A673 (cell line): Measurements from ENCODE around the gene MKS1. TPM values are rescaled to one million over a fixed set of nuclear protein-coding genes. Genes with fewer than 3 reads are reported as not detected.

Experiments used
- BruUV-seq: library from RNA; stranded (reverse); fragments of 400-500 nt; replicated peaks from 2 replicates; lab custom pipeline; 2021; lab: Mats Ljungman, UMichigan
- CTCF ChIA-PET: fragments of 300-600 bp; sonication (Branson Sonifier 250); formaldehyde crosslinking; loops from one replicate; lab custom pipeline; 2022; ENCODE audit warnings: antibody characterized with exemption; lab: Charles Lee
- POLR2A ChIA-PET: fragments of 300-600 bp; sonication (Branson Sonifier 250); formaldehyde crosslinking; loops from one replicate; lab custom pipeline; 2022; ENCODE audit warnings: antibody characterized with exemption; ENCODE audit not compliant: low non-redundant PET; lab: Charles Lee
- DNase-seq: peaks from one replicate; pipeline ENCODE4 v3.0.0-alpha.2; 2015; ENCODE audit warnings: low spot score
- H3K27ac ChIP-seq: fragments of 200-600 bp; sonication (generic); 2 replicates; pipeline ENCODE4 v1.5.1; 2016; ENCODE audit warnings: mixed run types, low read depth, mild to moderate bottlenecking, mixed read lengths, antibody characterized with exemption, low read length; ENCODE audit not compliant: poor library complexity, severe bottlenecking
- H3K27me3 ChIP-seq: fragments of 200-600 bp; sonication (generic); replicated peaks from 2 replicates; pipeline ENCODE4 v1.6.1; 2017; ENCODE audit warnings: mixed run types, low read depth, mild to moderate bottlenecking, mixed read lengths, antibody characterized with exemption, low read length; ENCODE audit not compliant: insufficient read depth, poor library complexity
- H3K36me3 ChIP-seq: fragments of 200-600 bp; sonication (generic); 2 replicates; pipeline ENCODE4 v1.6.1; 2016; ENCODE audit warnings: mixed run types, mild to moderate bottlenecking, mixed read lengths, antibody characterized with exemption, low read length; ENCODE audit not compliant: insufficient read depth, poor library complexity, severe bottlenecking
- H3K4me1 ChIP-seq: fragments of 200-600 bp; sonication (generic); 2 replicates; pipeline ENCODE4 v1.6.1; 2017; ENCODE audit warnings: mixed run types, mild to moderate bottlenecking, mixed read lengths, antibody characterized with exemption, low read length; ENCODE audit not compliant: insufficient read depth, poor library complexity, severe bottlenecking
- H3K4me3 ChIP-seq: fragments of 200-600 bp; sonication (generic); 2 replicates; pipeline ENCODE4 v1.5.1; 2016; ENCODE audit warnings: low read depth, mixed run types, mild to moderate bottlenecking, mixed read lengths, low read length; ENCODE audit not compliant: poor library complexity, severe bottlenecking
- H3K9me3 ChIP-seq: fragments of 200-600 bp; sonication (generic); 2 replicates; pipeline ENCODE4 v1.6.1; 2016; ENCODE audit warnings: mixed run types, low read depth, mild to moderate bottlenecking, mixed read lengths, antibody characterized with exemption, low read length; ENCODE audit not compliant: poor library complexity, severe bottlenecking
- EZH2 ChIP-seq: fragments of 200-600 bp; sonication (generic); IDR thresholded peaks from 2 replicates; pipeline ENCODE4 v1.6.1; 2017; ENCODE audit warnings: borderline replicate concordance, low read depth, mild to moderate bottlenecking, mixed read lengths, antibody characterized with exemption, low read length; ENCODE audit not compliant: poor library complexity, severe bottlenecking
- intact Hi-C: fragments of 100-400 bp; cut with micrococcal nuclease; formaldehyde crosslinking; loops from one replicate; pipeline ENCODE4 v1.10.0; 2022; ENCODE audit not compliant: unreplicated experiment
- total RNA-seq: library from RNA; stranded (reverse); gene quantifications from 2 replicates; pipeline ENCODE4 v1.2.3, GENCODE V29; 2021
- TF ChIP-seq, protein P1 (sequence below): fragments of 300-800, 200-600 bp; sonication (generic); conservative IDR thresholded peaks from 2 replicates; pipeline ENCODE4 v1.5.1; 2017; ENCODE audit warnings: low read depth, mild to moderate bottlenecking, antibody characterized with exemption, low read length, moderate library complexity, mixed read lengths

Gene MKS1
- total RNA-seq, 1 experiment from 2014 or later: 28.1 TPM

DNA sequence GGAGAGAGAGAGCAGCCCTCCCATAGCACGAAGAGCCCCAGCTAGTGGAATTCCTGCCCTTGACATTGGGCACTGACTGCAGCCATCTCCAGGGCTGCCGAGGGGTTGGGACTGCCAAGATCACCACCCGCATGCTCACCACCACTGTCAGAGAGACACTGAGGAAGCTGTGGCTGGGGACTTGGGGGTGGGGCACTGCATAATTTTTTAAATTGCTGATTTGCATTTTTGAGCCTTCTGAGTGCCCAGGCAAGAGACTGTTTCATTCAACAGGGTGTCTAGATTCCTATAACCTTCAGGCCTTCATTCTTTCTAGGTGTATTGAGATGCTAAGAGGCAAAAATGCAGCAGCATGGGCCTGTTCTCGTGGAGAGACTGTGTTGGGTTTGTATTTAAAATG, 35.5 kb downstream of the MKS1 start:
- H3K4me3 ChIP-seq: no peak overlapping the region
- H3K9me3 ChIP-seq: no peaks in the 10 kb centered on the region
- H3K27ac ChIP-seq: no peak overlapping the region
- no peak for DNase-seq
- TF ChIP-seq EZH2: no peak
- TF ChIP-seq, protein P1, sequence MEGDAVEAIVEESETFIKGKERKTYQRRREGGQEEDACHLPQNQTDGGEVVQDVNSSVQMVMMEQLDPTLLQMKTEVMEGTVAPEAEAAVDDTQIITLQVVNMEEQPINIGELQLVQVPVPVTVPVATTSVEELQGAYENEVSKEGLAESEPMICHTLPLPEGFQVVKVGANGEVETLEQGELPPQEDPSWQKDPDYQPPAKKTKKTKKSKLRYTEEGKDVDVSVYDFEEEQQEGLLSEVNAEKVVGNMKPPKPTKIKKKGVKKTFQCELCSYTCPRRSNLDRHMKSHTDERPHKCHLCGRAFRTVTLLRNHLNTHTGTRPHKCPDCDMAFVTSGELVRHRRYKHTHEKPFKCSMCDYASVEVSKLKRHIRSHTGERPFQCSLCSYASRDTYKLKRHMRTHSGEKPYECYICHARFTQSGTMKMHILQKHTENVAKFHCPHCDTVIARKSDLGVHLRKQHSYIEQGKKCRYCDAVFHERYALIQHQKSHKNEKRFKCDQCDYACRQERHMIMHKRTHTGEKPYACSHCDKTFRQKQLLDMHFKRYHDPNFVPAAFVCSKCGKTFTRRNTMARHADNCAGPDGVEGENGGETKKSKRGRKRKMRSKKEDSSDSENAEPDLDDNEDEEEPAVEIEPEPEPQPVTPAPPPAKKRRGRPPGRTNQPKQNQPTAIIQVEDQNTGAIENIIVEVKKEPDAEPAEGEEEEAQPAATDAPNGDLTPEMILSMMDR: no peak
- no TSS peak for BruUV-seq
- no peaks in the 10 kb centered on the region for H3K36me3 ChIP-seq
- peaks cover 4% of the 10 kb centered on the region for H3K27me3 ChIP-seq
- POLR2A ChIA-PET: no interaction called here
- intact Hi-C loops: no loop called here
- H3K4me1 ChIP-seq: no peaks in the 10 kb centered on the region
- CTCF ChIA-PET: no interaction called here

GRCh38 chr17:58181796-58182195, 37.3 kb downstream of the MKS1 start:
- H3K4me3 ChIP-seq: no peak overlapping the region
- no peak for DNase-seq

DNA sequence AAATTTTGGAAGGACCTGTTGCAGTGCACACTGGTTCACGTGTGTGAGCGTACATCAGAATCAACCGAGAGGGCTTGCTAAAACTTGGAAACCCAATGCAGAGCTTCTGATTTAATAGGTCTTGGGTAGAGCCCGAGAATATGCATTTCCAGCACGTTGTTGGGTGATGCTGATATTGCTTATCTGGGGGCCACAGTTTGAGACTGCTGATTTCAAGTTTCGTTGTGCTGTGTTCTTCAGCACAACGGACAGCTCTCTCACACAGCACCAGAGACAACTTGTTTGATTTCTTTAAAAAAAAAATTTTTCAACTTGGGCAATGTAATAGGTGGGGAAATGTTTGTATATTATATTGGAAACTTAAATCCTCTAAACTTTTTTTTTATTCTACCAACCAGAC, 42.9 kb downstream of the MKS1 start:
- Histone ChIP-seq H3K27me3 (peaks cover 47% of the 10 kb centered on the region), H3K4me3 (no peak overlapping the region), H3K4me1 (no peaks in the 10 kb centered on the region), H3K9me3 (no peaks in the 10 kb centered on the region), H3K27ac (no peak overlapping the region), H3K36me3 (no peaks in the 10 kb centered on the region)
- ChIA-PET CTCF (interaction anchor here (1.6 kb wide), 1 partner anchor 24 kb away, joined by 3 read pairs; no protein-coding TSS in a partner anchor), POLR2A (interaction anchor here (0.7 kb wide), 1 partner anchor 13 kb away, joined by 4 read pairs; no protein-coding TSS in a partner anchor)
- TF ChIP-seq, protein P1: no peak
- no peak for TF ChIP-seq EZH2
- BruUV-seq: no TSS peak
- intact Hi-C loops: no loop called here
- DNase-seq: no peak

More at GRCh38 chr17:58181796-58182195, 37.3 kb downstream of the MKS1 start:
- CTCF ChIA-PET: no interaction called here
- no peaks in the 10 kb centered on the region for H3K36me3 ChIP-seq
- no peaks in the 10 kb centered on the region for H3K4me1 ChIP-seq
- POLR2A ChIA-PET: no interaction called here
- H3K9me3 ChIP-seq: no peaks in the 10 kb centered on the region
- BruUV-seq: no TSS peak
- H3K27me3 ChIP-seq: peaks cover 4% of the 10 kb centered on the region
- no peak overlapping the region for H3K27ac ChIP-seq
- no peak for TF ChIP-seq EZH2
- TF ChIP-seq, protein P1: no peak
- intact Hi-C loops: no loop called here
